ENCODE results near the gene SLC49A3.
A peak's percentile ranks its signal among the peaks of the same experiment; 100 is the strongest.
"Not testable (repeated sequence)": the region's sequence is repeated elsewhere in the genome, so short reads cannot be mapped to it uniquely, and the experiment has no call there.

Gene SLC49A3

GRCh38 chr4:688854-689681 is at the start of gene SLC49A3:
Gene SLC49A3, minus strand, starts transcription at chr4:689151. Its CDS starts 24 bp downstream, at chr4:689127.
- no peaks in the 10 kb centered on the region for H3K9me3 Mint-ChIP-seq
- H3K36me3 Mint-ChIP-seq: no peaks in the 10 kb centered on the region
- peak within 1 kb of the TSS; percentile 29 for H3K4me3 Mint-ChIP-seq
- H3K27me3 Mint-ChIP-seq: peaks cover 9% of the 10 kb centered on the region
- ATAC-seq (ENCODE audit: low read depth): peak; percentile 47
- DNase-seq (ENCODE audit: low spot score in 2 of 2): no peak
- H3K27ac Mint-ChIP-seq: no peak within 1 kb of the TSS
- H3K4me1 Mint-ChIP-seq: peaks cover 2% of the 10 kb centered on the region

GRCh38 chr4:736561-736960 is 47.6 kb upstream of the SLC49A3 start:
- H3K36me3 Mint-ChIP-seq: peaks cover 22% of the 10 kb centered on the region
- H3K4me3 Mint-ChIP-seq; H3K27me3 Mint-ChIP-seq; H3K27ac Mint-ChIP-seq; H3K9me3 Mint-ChIP-seq; DNase-seq (ENCODE audit: low spot score in 2 of 2); ATAC-seq (ENCODE audit: low read depth); H3K4me1 Mint-ChIP-seq: not testable (repeated sequence)

- DNase-seq (ENCODE audit: low spot score in 2 of 2) (no peak), ATAC-seq (ENCODE audit: low read depth) (no peak)
- H3K4me3 Mint-ChIP-seq: no peak overlapping the region
- H3K27ac Mint-ChIP-seq: no peak overlapping the region
- H3K4me1 Mint-ChIP-seq: no peaks in the 10 kb centered on the region
- H3K27me3 Mint-ChIP-seq: no peaks in the 10 kb centered on the region
- peaks cover 24% of the 10 kb centered on the region for H3K36me3 Mint-ChIP-seq
- no peaks in the 10 kb centered on the region for H3K9me3 Mint-ChIP-seq
These were observed 46.6 kb upstream of the SLC49A3 start for GRCh38 chr4:735583-735982.

- DNase-seq (ENCODE audit: low spot score in 2 of 2): no peak
- H3K4me1 Mint-ChIP-seq: no peaks in the 10 kb centered on the region
- peaks cover 24% of the 10 kb centered on the region for H3K36me3 Mint-ChIP-seq
- H3K27ac Mint-ChIP-seq: no peak overlapping the region
- no peak overlapping the region for H3K4me3 Mint-ChIP-seq
- no peaks in the 10 kb centered on the region for H3K9me3 Mint-ChIP-seq
- ATAC-seq (ENCODE audit: low read depth): no peak
- no peaks in the 10 kb centered on the region for H3K27me3 Mint-ChIP-seq
These were observed 46.0 kb upstream of the SLC49A3 start for GRCh38 chr4:734951-735350.

- no peak for ATAC-seq (ENCODE audit: low read depth)
- no peaks in the 10 kb centered on the region for H3K27me3 Mint-ChIP-seq
- no peaks in the 10 kb centered on the region for H3K9me3 Mint-ChIP-seq
- DNase-seq (ENCODE audit: low spot score in 2 of 2): no peak
- H3K4me1 Mint-ChIP-seq: no peaks in the 10 kb centered on the region
- H3K27ac Mint-ChIP-seq: no peak overlapping the region
- H3K4me3 Mint-ChIP-seq: no peak overlapping the region
- H3K36me3 Mint-ChIP-seq: peaks cover 27% of the 10 kb centered on the region
These were observed 45.1 kb upstream of the SLC49A3 start for GRCh38 chr4:734075-734474.

- no peaks in the 10 kb centered on the region for H3K27me3 Mint-ChIP-seq
- peak overlapping the region; percentile 82 for H3K27ac Mint-ChIP-seq
- DNase-seq (ENCODE audit: low spot score in 2 of 2) (no peak), ATAC-seq (ENCODE audit: low read depth) (no peak)
- peaks cover 25% of the 10 kb centered on the region for H3K36me3 Mint-ChIP-seq
- H3K4me3 Mint-ChIP-seq: no peak overlapping the region
- no peaks in the 10 kb centered on the region for H3K9me3 Mint-ChIP-seq
- H3K4me1 Mint-ChIP-seq: no peaks in the 10 kb centered on the region
These were observed 44.7 kb upstream of the SLC49A3 start for GRCh38 chr4:733631-733980.

GRCh38 chr4:732911-733630 is 44.1 kb upstream of the SLC49A3 start:
- Mint-ChIP-seq H3K9me3 (no peaks in the 10 kb centered on the region), H3K36me3 (peaks cover 24% of the 10 kb centered on the region), H3K4me1 (peaks cover 1% of the 10 kb centered on the region), H3K4me3 (no peak overlapping the region), H3K27ac (peak overlapping the region; percentile 82), H3K27me3 (no peaks in the 10 kb centered on the region)
- no peak for ATAC-seq (ENCODE audit: low read depth)
- no peak for DNase-seq (ENCODE audit: low spot score in 2 of 2)

- peaks cover 20% of the 10 kb centered on the region for H3K36me3 Mint-ChIP-seq
- DNase-seq (ENCODE audit: low spot score in 2 of 2): no peak
- H3K27me3 Mint-ChIP-seq: no peaks in the 10 kb centered on the region
- no peak for ATAC-seq (ENCODE audit: low read depth)
- H3K9me3 Mint-ChIP-seq: no peaks in the 10 kb centered on the region
- H3K27ac Mint-ChIP-seq: no peak overlapping the region
- no peak overlapping the region for H3K4me3 Mint-ChIP-seq
- H3K4me1 Mint-ChIP-seq: peaks cover 2% of the 10 kb centered on the region
These were observed 43.5 kb upstream of the SLC49A3 start for GRCh38 chr4:732486-732885.

- not testable (repeated sequence) for H3K4me1 Mint-ChIP-seq; H3K27me3 Mint-ChIP-seq; H3K9me3 Mint-ChIP-seq; H3K4me3 Mint-ChIP-seq; ATAC-seq (ENCODE audit: low read depth); DNase-seq (ENCODE audit: low spot score in 2 of 2); H3K27ac Mint-ChIP-seq
- H3K36me3 Mint-ChIP-seq: peaks cover 19% of the 10 kb centered on the region
These were observed 43.0 kb upstream of the SLC49A3 start for GRCh38 chr4:731954-732353.

GRCh38 chr4:730946-731904 is 42.3 kb upstream of the SLC49A3 start:
- H3K9me3 Mint-ChIP-seq; DNase-seq (ENCODE audit: low spot score in 2 of 2); H3K27ac Mint-ChIP-seq; H3K4me1 Mint-ChIP-seq; H3K27me3 Mint-ChIP-seq; ATAC-seq (ENCODE audit: low read depth); H3K4me3 Mint-ChIP-seq: not testable (repeated sequence)
- peaks cover 19% of the 10 kb centered on the region for H3K36me3 Mint-ChIP-seq

- Mint-ChIP-seq H3K27me3 (no peaks in the 10 kb centered on the region), H3K27ac (no peak overlapping the region)
These were observed 41.6 kb upstream of the SLC49A3 start for GRCh38 chr4:730511-730910.

GRCh38 chr4:729336-730315 is 40.7 kb upstream of the SLC49A3 start:
- no peaks in the 10 kb centered on the region for H3K9me3 Mint-ChIP-seq
- peaks cover 13% of the 10 kb centered on the region for H3K36me3 Mint-ChIP-seq
- H3K4me1 Mint-ChIP-seq: peaks cover 9% of the 10 kb centered on the region
- H3K4me3 Mint-ChIP-seq: no peak overlapping the region
- H3K27me3 Mint-ChIP-seq: no peaks in the 10 kb centered on the region
- DNase-seq (ENCODE audit: low spot score in 2 of 2) (no peak), ATAC-seq (ENCODE audit: low read depth) (no peak)
- H3K27ac Mint-ChIP-seq: no peak overlapping the region

More at GRCh38 chr4:730511-730910, 41.6 kb upstream of the SLC49A3 start:
- no peaks in the 10 kb centered on the region for H3K9me3 Mint-ChIP-seq
- H3K4me3 Mint-ChIP-seq: no peak overlapping the region
- DNase-seq (ENCODE audit: low spot score in 2 of 2): no peak
- peaks cover 7% of the 10 kb centered on the region for H3K4me1 Mint-ChIP-seq
- ATAC-seq (ENCODE audit: low read depth): no peak
- H3K36me3 Mint-ChIP-seq: peaks cover 19% of the 10 kb centered on the region

- H3K4me1 Mint-ChIP-seq: peaks cover 17% of the 10 kb centered on the region
- H3K27me3 Mint-ChIP-seq: no peaks in the 10 kb centered on the region
- H3K27ac Mint-ChIP-seq: no peak overlapping the region
- no peaks in the 10 kb centered on the region for H3K9me3 Mint-ChIP-seq
- ATAC-seq (ENCODE audit: low read depth) (no peak), DNase-seq (ENCODE audit: low spot score in 2 of 2) (no peak)
- H3K36me3 Mint-ChIP-seq: peaks cover 15% of the 10 kb centered on the region
- no peak overlapping the region for H3K4me3 Mint-ChIP-seq
These were observed 38.6 kb upstream of the SLC49A3 start for GRCh38 chr4:727576-727975.
